Kidney (tissue), 22 donors: ENCODE measurements around the gene PPP2R3C. TPM values are rescaled to one million over a fixed set of nuclear protein-coding genes. Genes with fewer than 3 reads are reported as not detected.
A peak's percentile ranks its signal among the peaks of the same experiment; 100 is the strongest.

Source experiments
- DNase-seq, 5 donors: peaks; one replicate each; pipeline ENCODE4 v3.0.0-alpha.2; 2013 to 2020
- FAIRE-seq: peaks from 2 replicates; lab custom pipeline; 2012; peaks lifted over from hg19 to GRCh38; lab: Jason Lieb, UNC
- H3K27ac ChIP-seq, 2 donors: one replicate each; pipeline ENCODE4 v1.7.0; 2013; ENCODE audit warnings: low read depth in 2 of 2, low read length in 2 of 2, inconsistent platforms in 1 of 2
- H3K27me3 ChIP-seq: one replicate; pipeline ENCODE4 v1.7.1; 2013; ENCODE audit warnings: low read length, inconsistent platforms; ENCODE audit not compliant: control insufficient read depth, insufficient read depth
- H3K36me3 ChIP-seq, 3 donors: one replicate each; pipeline versions ENCODE4 v1.7.0 to v1.7.1; 2013; ENCODE audit warnings: low read length in 3 of 3, control low read depth in 1 of 3, inconsistent platforms in 1 of 3; ENCODE audit not compliant: insufficient read depth in 3 of 3, control insufficient read depth in 2 of 3
- H3K4me1 ChIP-seq, 3 donors: one replicate each; pipeline versions ENCODE4 v1.7.0 to v1.7.1; 2013; ENCODE audit warnings: low read length in 3 of 3, inconsistent platforms in 1 of 3, low read depth in 1 of 3; ENCODE audit not compliant: control insufficient read depth in 2 of 3, insufficient read depth in 2 of 3
- H3K4me3 ChIP-seq, 3 donors: one replicate each; pipeline versions ENCODE4 v1.7.0 to v1.8.1; 2013; ENCODE audit warnings: low read length in 3 of 3, control low read depth in 1 of 3, inconsistent platforms in 1 of 3
- H3K9ac ChIP-seq, 3 donors: one replicate each; pipeline versions ENCODE4 v1.7.0 to v1.7.1; 2013; ENCODE audit warnings: low read length in 3 of 3, control low read depth in 1 of 3, inconsistent platforms in 1 of 3
- H3K9me3 ChIP-seq, 3 donors: one replicate each; pipeline versions ENCODE4 v1.7.0 to v1.7.1; 2013; ENCODE audit warnings: low read length in 3 of 3, control low read depth in 1 of 3, inconsistent platforms in 1 of 3; ENCODE audit not compliant: control insufficient read depth in 2 of 3, insufficient read depth in 1 of 3
- CTCF ChIP-seq: IDR thresholded peaks from 3 replicates; pipeline ENCODE4 v1.5.1; 2012; ENCODE audit warnings: mild to moderate bottlenecking, moderate library complexity, borderline replicate concordance; ENCODE audit not compliant: insufficient read depth; ENCODE audit errors: extremely low read depth
- intact Hi-C: fragments of 100-400 bp; cut with DNase I; formaldehyde crosslinking; loops from one replicate; pipeline ENCODE4 v1.11.1; 2022
- long read RNA-seq, 10 donors: library from polyadenylated mRNA in 1 of 10; unstranded in 1 of 10; transcript quantifications; one replicate each; pipeline ENCODE4 v2.0.0 and lab custom pipeline, GENCODE V29; 2021 to 2026
- polyA plus RNA-seq: library from polyadenylated mRNA; stranded (reverse); fragments of 350-450 nt; fragmentation: Illumina TruSeq; extraction: RNeasy Lipid Tissue Mini Kit (QIAGEN cat#74804); gene quantifications from one replicate; pipeline ENCODE4 v1.2.3, GENCODE V29; 2014; ENCODE audit warnings: low read depth, low replicate concordance; ENCODE audit not compliant: insufficient read depth
- total RNA-seq: library from RNA; stranded (reverse); fragmentation: NEBNext Ultra II Directional; extraction: Animal tissue kit (Norgen Biotek cat#: 25700); gene quantifications from one replicate; pipeline ENCODE4 v1.2.1, GENCODE V29; 2021
- donor health status: control.
- donor health status: control.
- donor health status: control.
- donor health status: control.
- donor health status: control.
- donor health status: DM: yes; HTN: yes; CAD: no.
- donor health status: Normal renal cell carcinoma (clear cell type).

Gene PPP2R3C
- total RNA-seq (24.8 TPM), polyA plus RNA-seq (33.7 TPM)
- long read RNA-seq, donor 1, partial matches to known transcripts = 0 of 6 reads
- long read RNA-seq, donor 1, other reads (novel, unspliced or antisense) = 0 of 6 reads
- long read RNA-seq, donor 2, transcript PPP2R3C-201 (13 exons, 1,839 nt) = major isoform, 5 of 7 reads
- long read RNA-seq, donor 2, partial matches to known transcripts = 0 of 7 reads
- long read RNA-seq, donor 2, other reads (novel, unspliced or antisense) = 0 of 7 reads
- long read RNA-seq, donor 3, transcript PPP2R3C-201 (13 exons, 1,839 nt) = major isoform, 10 of 18 reads
- long read RNA-seq, donor 3, partial matches to known transcripts = 5 of 18 reads
- long read RNA-seq, donor 3, other reads (novel, unspliced or antisense) = 0 of 18 reads
- long read RNA-seq, donor 4, transcript PPP2R3C-201 (13 exons, 1,839 nt) = major isoform, 5 of 9 reads
- long read RNA-seq, donor 4, partial matches to known transcripts = 0 of 9 reads
- long read RNA-seq, donor 4, other reads (novel, unspliced or antisense) = 0 of 9 reads
- long read RNA-seq, donor 5, partial matches to known transcripts = 0 of 1 reads
- long read RNA-seq, donor 5, other reads (novel, unspliced or antisense) = 0 of 1 reads
- long read RNA-seq, donor 6, transcript PPP2R3C-201 (13 exons, 1,839 nt) = major isoform, 7 of 22 reads
- long read RNA-seq, donor 6, partial matches to known transcripts = 12 of 22 reads
- long read RNA-seq, donor 6, other reads (novel, unspliced or antisense) = 0 of 22 reads
- long read RNA-seq, donor 7, transcript PPP2R3C-201 (13 exons, 1,839 nt) = major isoform, 6 of 13 reads
- long read RNA-seq, donor 7, partial matches to known transcripts = 0 of 13 reads
- long read RNA-seq, donor 7, other reads (novel, unspliced or antisense) = 7 of 13 reads
- long read RNA-seq, donor 8, transcript PPP2R3C-201 (13 exons, 1,839 nt) = major isoform, 7 of 9 reads
- long read RNA-seq, donor 8, partial matches to known transcripts = 0 of 9 reads
- long read RNA-seq, donor 8, other reads (novel, unspliced or antisense) = 0 of 9 reads
- long read RNA-seq, donor 9, partial matches to known transcripts = 0 of 3 reads
- long read RNA-seq, donor 9, other reads (novel, unspliced or antisense) = 0 of 3 reads
- long read RNA-seq, donor 10, partial matches to known transcripts = 0 of 2 reads
- long read RNA-seq, donor 10, other reads (novel, unspliced or antisense) = 0 of 2 reads

- Histone ChIP-seq H3K36me3 (no peaks in the 10 kb centered on the region), H3K27me3 (no peaks in the 10 kb centered on the region), H3K27ac (peak within 1 kb of the TSS; percentile 97 to 100), H3K4me3 (peak within 1 kb of the TSS; percentile 80 to 97 (median 94)), H3K9ac (peak within 1 kb of the TSS; percentile 85 to 93 (median 91)), H3K4me1 (peaks cover 0 to 9% (median 4%) of the 10 kb centered on the region in 3 donors), H3K9me3 (no peaks in the 10 kb centered on the region)
- intact Hi-C loops = no loop called here
- no peak for TF ChIP-seq CTCF
- peak; percentile 89 to 98 (median 97) for DNase-seq
- peak; percentile 17 for FAIRE-seq
Observed at GRCh38 chr14:35121887-35122695, at the start of gene PPP2R3C, which contains the start of gene PRORP. Gene PPP2R3C (minus strand): TSS chr14:35121990. CDS start chr14:35121959, 31 bp downstream. Gene PRORP (plus strand): TSS chr14:35122552. CDS start chr14:35123246, 694 bp downstream.

GRCh38 chr14:35167496-35167895 is 45.7 kb upstream of the PPP2R3C start:
- Histone ChIP-seq H3K9me3 (no peaks in the 10 kb centered on the region), H3K4me1 (no peaks in the 10 kb centered on the region), H3K27ac (no peak overlapping the region), H3K9ac (no peak overlapping the region), H3K27me3 (no peaks in the 10 kb centered on the region), H3K36me3 (peaks cover 0 to 4% (median 0%) of the 10 kb centered on the region in 3 donors), H3K4me3 (no peak overlapping the region)
- FAIRE-seq = no peak
- intact Hi-C loops = no loop called here
- DNase-seq = no peak
- no peak for TF ChIP-seq CTCF

GRCh38 chr14:35164849-35165248 is 43.1 kb upstream of the PPP2R3C start:
- Histone ChIP-seq H3K9me3 (no peaks in the 10 kb centered on the region), H3K4me1 (peaks cover 0 to 4% (median 0%) of the 10 kb centered on the region in 3 donors), H3K36me3 (peaks cover 0 to 4% (median 0%) of the 10 kb centered on the region in 3 donors), H3K27me3 (no peaks in the 10 kb centered on the region), H3K27ac (no peak overlapping the region), H3K9ac (no peak overlapping the region), H3K4me3 (no peak overlapping the region)
- intact Hi-C loops = no loop called here
- DNase-seq (no peak), FAIRE-seq (no peak)
- TF ChIP-seq CTCF = no peak
